H1 (cell line): ENCODE data around the gene FGFR2.

ENCODE experiments used
- CBX8 ChIP-seq: fragments of 300-800, 300-1000 bp; sonication (generic); IDR thresholded peaks from 2 replicates; pipeline ENCODE4 v1.7.1; 2016; ENCODE audit warnings: low read depth, low read length, borderline replicate concordance
- EZH2 ChIP-seq: fragments of 200-600 bp; sonication (generic); IDR thresholded peaks from 2 replicates; pipeline ENCODE4 v1.7.1; 2012; ENCODE audit warnings: low read depth, mild to moderate bottlenecking, moderate library complexity, low read length, inconsistent platforms; ENCODE audit not compliant: severe bottlenecking
- GABPA ChIP-seq: IDR thresholded peaks from 2 replicates; pipeline ENCODE4 v1.6.1; 2011; ENCODE audit warnings: mild to moderate bottlenecking, low read length, moderate library complexity, borderline replicate concordance; ENCODE audit not compliant: insufficient read depth
- TAF1 ChIP-seq: IDR thresholded peaks from 2 replicates; pipeline ENCODE4 v1.6.1; 2011; ENCODE audit warnings: mild to moderate bottlenecking, low read depth, low read length

DNA sequence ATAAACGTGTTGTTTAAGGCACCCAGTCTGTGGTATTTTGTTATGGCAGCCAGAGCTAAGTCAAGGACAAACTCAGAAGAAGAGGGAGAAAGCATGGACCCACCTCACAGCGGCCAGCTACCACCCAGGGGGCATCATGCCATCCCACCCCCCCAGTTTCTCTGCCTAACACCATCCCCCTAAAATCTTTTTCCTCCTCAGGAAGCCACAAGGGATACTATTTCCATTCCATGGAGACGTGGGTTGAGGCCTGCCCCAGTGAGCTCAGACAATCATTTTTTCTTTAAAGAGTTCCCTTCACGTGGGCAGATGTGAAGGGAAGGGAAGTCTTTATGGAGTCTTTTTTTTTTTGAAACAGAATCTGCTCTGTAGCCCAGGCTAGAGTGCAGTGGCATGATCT is 131.8 kb downstream of the FGFR2 start:
- TF ChIP-seq CBX8 (no peak), TAF1 (no peak), EZH2 (no peak), GABPA (no peak)
